Endometrial microvascular endothelial cells (primary cell): ENCODE data around the gene VCP. TPM values are rescaled to one million over a fixed set of nuclear protein-coding genes. Genes with fewer than 3 reads are reported as not detected.
"Not testable (repeated sequence)": the region's sequence is repeated elsewhere in the genome, so short reads cannot be mapped to it uniquely, and the experiment has no call there.

Experiments
- in situ Hi-C: cut with HindIII; loops from 2 replicates; pipeline ENCODE4 v1.10.0; 2017; ENCODE audit warnings: low sequenced_read_pairs, low pct_unique_long_range_greater_than_20kb; ENCODE audit errors: inconsistent ontology term
- total RNA-seq: library from RNA; depleted of rRNA; stranded (reverse); fragments of >200 nt; gene quantifications from one replicate; pipeline ENCODE4 v1.2.3, GENCODE V29; 2015; ENCODE audit errors: inconsistent ontology term

VCP gene
- total RNA-seq, 1 donor from 2014 or later = 424 TPM

DNA sequence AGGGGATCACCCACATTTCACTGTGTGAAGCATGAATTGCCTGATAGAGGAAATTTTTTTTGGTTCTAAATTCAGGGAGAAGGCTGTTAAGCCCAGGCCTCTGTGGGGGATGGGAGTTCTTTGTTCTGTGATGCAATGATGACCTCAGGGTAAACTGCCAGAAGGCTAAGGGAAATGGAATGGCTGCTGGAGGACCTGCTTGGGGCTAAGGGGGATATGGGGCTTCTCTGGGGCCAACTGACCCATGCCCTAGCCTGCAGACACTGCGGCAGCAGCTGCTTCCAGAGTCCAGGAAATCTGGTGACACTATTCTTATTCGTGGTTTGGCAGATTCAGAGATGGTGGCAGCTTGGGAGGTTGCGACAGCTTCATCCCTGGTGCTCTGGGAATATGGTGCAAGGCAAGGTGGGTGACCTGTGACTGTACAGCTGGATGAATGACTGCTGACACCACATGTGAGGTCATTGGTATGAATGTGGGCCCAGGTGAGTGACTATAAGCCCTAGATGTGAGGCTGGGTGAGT lies 30.3 kb downstream of the VCP start:
- in situ Hi-C loops = no loop called here

DNA sequence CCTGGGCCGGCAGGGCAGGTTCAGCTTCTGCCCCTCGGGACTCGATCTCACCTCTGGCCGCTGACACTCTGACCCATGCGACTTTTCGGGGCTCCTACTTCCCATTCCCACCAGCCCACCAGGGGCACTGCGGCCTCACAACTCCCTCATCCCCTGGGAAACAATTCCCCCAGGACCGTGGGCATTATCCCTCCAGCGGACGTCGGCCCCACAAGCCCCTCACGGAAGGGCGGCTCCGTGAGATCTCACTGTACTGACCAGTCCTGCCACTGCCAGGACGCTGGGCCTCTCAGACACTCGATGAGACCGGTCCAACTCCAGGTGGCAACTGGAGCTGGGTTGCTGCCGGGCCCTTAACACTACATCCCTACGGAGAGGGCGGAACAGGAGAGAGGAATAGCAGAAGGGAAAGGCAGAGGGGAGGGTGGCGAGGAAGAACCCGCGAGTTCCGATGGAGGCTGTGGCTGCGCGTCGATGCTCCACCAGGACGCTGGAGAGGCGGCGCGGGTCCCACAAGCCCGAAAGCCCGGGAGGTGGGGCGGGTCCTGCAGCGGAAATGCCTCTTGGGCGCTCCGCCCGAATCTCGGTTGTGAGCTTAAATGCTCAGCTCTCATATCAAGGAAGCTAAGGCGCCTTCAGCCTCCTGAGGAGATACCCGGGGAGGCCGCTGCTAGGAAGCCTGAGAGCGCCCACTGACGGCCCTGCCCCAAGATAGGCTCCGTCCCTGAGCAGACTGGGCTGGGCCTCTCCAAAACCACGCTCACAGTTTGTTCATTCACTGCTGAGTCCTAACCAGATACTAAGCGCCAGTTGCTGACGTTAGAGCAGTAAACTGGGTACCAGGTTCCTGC lies 36.3 kb downstream of the VCP start:
- in situ Hi-C loops = no loop called here

DNA sequence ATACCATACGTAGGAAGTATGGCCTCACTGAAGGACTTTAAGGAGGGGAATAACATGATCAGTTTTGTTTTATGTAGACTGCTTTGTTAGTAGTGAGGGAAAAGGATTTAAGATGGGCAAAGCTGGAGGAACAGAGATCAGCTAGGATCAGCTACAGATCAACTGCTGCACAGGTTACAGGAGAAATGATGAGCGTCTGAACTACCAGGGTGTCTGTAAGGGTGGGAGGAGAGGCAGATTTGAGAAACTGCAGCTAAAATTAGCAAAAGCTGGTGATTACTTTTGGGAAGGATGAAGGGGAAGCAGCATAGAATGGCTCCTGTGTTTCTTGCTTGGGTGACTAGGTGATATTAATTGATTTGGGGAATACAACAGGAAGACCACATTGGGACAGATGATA lies 39.3 kb downstream of the VCP start:
- in situ Hi-C loops = no loop called here

DNA sequence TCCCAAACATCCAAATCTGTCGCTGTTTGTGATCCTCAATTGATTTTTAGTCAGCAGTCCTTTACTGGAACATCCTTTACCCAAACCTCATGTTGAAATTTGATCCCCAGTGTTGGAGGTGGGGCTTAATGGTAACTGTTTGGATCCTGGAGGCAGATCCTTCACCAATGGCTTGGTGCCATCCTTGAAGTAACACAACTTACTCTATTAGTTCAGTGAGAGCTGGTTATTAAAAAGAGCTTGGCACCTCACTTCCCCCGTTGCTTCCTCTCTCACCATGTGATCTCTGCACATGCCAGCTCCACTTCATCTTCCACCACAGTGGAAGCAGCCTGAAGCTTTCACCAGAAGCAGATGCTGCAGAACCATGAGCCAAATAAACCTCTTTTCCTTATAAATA lies 42.6 kb downstream of the VCP start:
- in situ Hi-C loops = no loop called here

DNA sequence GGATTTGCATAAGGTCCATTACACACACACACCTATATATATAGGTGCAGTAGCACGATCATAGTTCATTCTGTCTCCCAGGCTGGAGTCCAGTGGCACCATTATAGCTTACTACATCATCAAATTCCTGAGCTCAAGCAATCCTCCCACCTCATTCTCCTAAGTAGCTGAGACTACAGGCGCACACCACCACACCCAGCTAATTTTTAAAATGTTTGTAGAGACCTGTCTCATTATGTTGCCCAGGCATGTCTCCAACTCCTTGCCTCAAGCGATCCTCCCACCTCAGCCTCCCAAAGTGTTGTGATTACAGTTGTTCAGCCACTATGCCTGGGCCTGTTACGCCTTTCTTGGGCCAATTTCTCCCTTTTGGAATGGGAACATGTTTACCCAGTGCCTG lies 43.2 kb downstream of the VCP start:
- in situ Hi-C loops = no loop called here

DNA sequence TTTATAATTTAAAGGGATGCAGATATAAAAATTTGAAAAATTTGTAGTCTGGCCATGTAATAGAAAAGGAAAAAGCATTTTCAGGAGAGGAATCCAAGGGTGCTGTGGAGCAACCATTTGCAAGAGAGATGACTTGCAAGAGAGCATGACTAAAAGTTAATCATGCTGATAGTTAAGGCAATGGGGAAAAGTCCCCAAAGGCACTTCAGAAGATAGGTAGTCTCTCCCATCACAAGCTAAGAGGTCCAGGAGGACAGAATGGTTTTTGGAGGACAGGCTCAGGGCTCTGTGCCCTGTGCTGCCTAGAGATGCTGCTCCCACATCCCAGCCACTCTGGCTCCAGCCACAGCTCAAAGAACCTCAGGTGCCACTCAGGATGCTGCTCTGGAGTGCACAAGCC lies 44.1 kb downstream of the VCP start:
- in situ Hi-C loops = no loop called here

DNA sequence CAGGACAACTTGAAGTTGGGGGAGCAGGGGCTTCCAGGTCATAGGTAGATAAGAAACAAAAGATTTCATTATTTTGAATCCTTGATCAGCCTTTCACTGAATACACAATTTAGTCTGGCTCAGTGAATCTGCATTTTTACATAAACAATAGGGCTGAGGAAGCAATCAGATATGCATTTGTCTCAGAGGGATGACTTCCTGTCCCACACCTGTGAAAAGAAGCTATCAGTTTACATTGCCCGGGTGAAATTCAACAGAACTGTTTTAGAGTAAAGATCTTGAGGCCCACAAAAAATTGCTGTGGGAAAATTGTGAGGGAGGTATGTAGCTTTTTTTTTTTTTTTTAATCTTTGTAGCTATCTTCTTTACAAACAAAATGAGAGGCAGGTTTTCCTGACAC lies 44.6 kb downstream of the VCP start:
- in situ Hi-C loops = no loop called here

DNA sequence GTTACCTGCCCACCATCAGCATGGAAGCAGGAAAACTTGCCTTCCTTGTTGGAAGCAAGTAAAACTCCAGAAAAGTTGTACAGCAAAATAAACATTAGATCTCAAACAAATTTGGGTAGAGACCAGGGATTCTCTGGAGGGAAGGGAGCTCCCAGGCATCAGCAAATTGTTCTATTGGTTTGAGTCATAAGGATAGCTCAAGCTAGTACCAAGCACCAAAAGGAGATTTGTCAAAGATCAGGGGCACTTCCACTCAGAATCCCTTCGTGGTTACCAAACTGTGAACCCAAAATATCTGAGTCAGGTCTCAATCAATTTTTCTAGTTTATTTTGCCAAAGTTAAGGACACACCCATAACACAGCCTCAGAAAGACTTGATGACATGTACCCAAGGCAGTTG lies 45.1 kb downstream of the VCP start:
- in situ Hi-C loops = no loop called here

DNA sequence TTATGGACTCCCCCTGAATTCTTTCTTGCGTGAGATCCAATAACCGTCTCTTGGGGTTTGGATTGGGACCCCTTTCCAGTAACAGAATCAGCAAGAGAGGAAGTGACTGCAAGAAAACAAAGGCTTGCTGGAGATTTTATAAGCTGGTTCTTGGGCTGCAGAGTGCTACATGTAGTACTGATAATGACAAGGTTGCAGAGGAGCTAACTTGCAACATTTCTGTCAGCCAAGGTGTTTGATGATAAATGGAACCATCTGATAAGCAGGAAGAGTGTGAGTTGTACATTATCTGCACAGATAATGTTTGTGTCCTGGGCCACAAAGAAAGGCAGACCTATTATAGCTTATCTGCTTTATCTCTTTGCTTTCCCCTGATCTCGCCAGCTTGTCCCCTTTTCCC lies 45.8 kb downstream of the VCP start:
- in situ Hi-C loops = no loop called here

DNA sequence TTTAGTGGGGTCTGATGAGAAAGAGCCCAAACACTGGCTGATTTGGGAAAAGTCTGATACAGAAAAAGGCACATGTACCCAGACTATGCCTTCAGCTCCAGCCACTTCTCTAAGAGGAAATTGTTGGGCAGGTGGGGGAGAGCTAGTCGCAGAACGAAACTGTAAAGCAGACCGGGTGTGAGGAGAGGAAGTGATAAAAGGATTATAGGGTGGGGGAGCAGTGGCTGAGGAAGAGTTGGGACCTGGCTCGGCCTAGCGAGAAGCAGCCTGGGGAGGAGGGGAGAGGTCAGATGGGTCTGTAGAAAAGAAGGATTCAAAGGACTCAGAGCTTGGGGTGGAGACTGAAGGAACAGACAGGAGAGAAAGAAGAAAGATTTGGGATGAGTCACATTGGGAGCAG lies 49.0 kb downstream of the VCP start:
- in situ Hi-C loops = not testable (repeated sequence)

DNA sequence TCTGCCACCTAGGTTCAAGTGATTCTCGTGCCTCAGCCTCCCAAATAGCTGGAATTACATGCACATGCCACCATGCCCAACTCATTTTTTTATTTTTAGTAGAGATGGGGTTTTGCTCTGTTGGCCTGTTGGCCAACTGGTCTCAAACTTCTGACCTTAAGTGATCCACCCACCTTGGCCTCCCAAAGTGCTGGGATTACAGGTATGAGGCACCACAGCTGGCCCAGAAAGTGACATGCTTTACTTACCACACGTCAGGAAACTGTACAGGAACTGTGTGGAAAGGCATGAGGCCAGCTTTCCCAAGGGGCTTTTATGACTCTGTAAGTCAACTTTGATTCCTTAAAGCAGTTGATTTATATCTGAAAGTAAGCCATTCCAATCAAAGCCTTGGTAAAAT lies 57.9 kb downstream of the VCP start:
- in situ Hi-C loops = no loop called here

DNA sequence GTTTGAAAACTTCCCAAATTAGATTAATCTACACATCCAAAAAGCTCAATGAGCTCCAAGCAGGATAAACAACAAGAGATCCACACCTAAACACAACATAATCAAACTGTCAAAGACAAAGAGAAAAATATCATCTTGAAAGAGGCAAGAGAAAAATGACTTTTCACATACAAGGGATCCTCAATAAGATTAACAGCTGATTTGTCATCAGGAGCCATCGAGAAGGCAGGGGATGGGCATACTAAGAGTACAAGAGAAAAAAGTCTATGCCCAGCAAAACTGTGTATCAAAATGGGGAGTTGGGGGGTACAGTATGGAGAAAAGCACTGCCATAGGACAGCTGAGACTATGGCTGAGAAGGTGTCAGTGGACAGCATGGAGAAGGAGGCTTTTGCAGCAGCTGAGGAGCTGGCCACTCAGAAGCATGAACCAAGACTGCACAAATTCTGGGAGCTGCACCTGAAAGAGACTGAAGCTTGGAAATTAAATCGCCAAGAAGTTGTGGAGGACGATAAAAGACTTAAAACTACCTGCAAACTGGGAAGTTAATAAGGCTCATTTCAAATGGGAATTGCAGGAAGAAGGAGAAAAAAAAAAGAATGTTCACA lies 62.0 kb downstream of the VCP start:
- in situ Hi-C loops = no loop called here

Other genes with a start within 250 kb of the VCP start
- gene PHF24, start 114.3 kb downstream of the VCP start, total RNA-seq = not detected
- gene DNAJB5, start 82.9 kb downstream of the VCP start, total RNA-seq = 8.8 TPM
- gene FANCG, start 7.3 kb upstream of the VCP start, total RNA-seq = 22.2 TPM
- 18.3 TPM for gene PIGO, start 24.0 kb upstream of the VCP start, total RNA-seq
- gene STOML2, start 30.5 kb upstream of the VCP start, total RNA-seq = 223 TPM
- 34.6 TPM for gene ATOSB, start 43.2 kb upstream of the VCP start, total RNA-seq
- gene UNC13B, start 89.4 kb upstream of the VCP start, total RNA-seq = 38.5 TPM